C4-2B (cell line): Measurements from ENCODE around the gene ASB15.

ENCODE experiments used
- ZFX ChIP-seq: fragments of 450-650 bp; IDR thresholded peaks from 2 replicates; pipeline ENCODE4 v1.6.1; 2017
- TF ChIP-seq, protein P1 (sequence below): fragments of 450-650 bp; conservative IDR thresholded peaks from 2 replicates; pipeline ENCODE4 v1.5.1; 2017; ENCODE audit warnings: mild to moderate bottlenecking

DNA sequence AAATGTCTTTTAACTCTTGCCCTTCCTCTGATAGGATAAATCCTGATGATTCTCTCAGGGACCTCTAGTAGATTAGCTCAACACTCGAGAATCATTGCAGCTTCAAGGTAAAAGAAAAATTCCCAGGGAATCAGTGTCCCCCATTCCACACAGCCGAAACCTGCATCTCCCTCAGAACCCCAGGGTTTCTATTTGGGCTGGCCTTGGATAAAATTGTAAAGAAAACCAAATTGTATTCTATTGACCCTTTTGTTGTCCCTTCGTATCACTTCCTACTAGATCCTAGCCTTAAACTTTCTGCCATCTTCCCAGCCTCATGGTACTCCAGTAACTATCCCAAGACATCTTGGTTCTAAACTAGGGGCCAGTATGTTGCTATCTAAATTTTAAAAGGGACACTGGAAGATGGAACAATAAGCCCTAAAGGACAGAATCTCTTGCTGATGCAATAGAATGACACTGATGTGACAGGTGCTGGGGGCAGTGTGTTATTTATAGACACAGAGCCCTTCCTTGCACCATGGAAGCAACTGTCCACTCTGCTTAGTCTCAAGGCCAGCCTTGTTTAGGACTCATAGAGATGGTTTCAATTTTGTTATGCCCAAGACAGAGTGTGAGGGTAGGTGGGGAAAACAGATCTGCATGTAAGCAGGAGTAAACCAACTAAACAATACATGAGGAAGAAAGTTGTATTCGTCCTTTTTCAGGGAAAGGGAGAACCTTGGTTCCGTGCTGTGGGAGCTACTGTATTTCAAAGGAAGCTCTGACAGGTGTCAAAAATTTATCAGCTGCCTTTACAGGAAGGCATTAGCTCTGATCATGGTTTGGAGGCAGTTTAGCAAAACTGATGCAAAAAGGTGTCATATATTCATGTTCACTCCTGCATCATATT, 7.6 kb downstream of the ASB15 start:
- TF ChIP-seq, protein P1, sequence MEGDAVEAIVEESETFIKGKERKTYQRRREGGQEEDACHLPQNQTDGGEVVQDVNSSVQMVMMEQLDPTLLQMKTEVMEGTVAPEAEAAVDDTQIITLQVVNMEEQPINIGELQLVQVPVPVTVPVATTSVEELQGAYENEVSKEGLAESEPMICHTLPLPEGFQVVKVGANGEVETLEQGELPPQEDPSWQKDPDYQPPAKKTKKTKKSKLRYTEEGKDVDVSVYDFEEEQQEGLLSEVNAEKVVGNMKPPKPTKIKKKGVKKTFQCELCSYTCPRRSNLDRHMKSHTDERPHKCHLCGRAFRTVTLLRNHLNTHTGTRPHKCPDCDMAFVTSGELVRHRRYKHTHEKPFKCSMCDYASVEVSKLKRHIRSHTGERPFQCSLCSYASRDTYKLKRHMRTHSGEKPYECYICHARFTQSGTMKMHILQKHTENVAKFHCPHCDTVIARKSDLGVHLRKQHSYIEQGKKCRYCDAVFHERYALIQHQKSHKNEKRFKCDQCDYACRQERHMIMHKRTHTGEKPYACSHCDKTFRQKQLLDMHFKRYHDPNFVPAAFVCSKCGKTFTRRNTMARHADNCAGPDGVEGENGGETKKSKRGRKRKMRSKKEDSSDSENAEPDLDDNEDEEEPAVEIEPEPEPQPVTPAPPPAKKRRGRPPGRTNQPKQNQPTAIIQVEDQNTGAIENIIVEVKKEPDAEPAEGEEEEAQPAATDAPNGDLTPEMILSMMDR, result no peak
- no peak for TF ChIP-seq ZFX
